HG02943 (cell line): Measurements from ENCODE around the gene GFI1.
"Not testable (repeated sequence)": the region's sequence is repeated elsewhere in the genome, so short reads cannot be mapped to it uniquely, and the experiment has no call there.

Experiments
- ATAC-seq: cut with Tn5 transposase; IDR thresholded peaks from one replicate; pipeline ENCODE4 v1.9.1; 2021; ENCODE audit warnings: mild to moderate bottlenecking, low read depth, moderate library complexity; ENCODE audit not compliant: unreplicated experiment

Gene GFI1

GRCh38 chr1:92486251-92487077 lies at the start of gene GFI1:
Gene GFI1 (minus strand): TSS chr1:92486925. CDS start chr1:92483487, 3,438 bp downstream.
- ATAC-seq: peak; percentile 17

- ATAC-seq: not testable (repeated sequence)
Measured at GRCh38 chr1:92532371-92532770, 45.6 kb upstream of the GFI1 start.

- ATAC-seq: not testable (repeated sequence)
Measured at GRCh38 chr1:92531939-92532338, 45.2 kb upstream of the GFI1 start.

GRCh38 chr1:92527670-92528069 lies 40.9 kb upstream of the GFI1 start:
- ATAC-seq: no peak

GRCh38 chr1:92524944-92525590 lies 38.3 kb upstream of the GFI1 start:
- not testable (repeated sequence) for ATAC-seq

GRCh38 chr1:92519043-92519442 lies 32.3 kb upstream of the GFI1 start:
- no peak for ATAC-seq

- ATAC-seq: no peak
Measured at GRCh38 chr1:92516574-92516973, 29.8 kb upstream of the GFI1 start.

- ATAC-seq: no peak
Measured at GRCh38 chr1:92515796-92516201, 29.1 kb upstream of the GFI1 start.

GRCh38 chr1:92511541-92511940 lies 24.8 kb upstream of the GFI1 start:
- peak; percentile 71 for ATAC-seq

GRCh38 chr1:92509619-92510018 lies 22.9 kb upstream of the GFI1 start:
- no peak for ATAC-seq

- ATAC-seq: no peak
Measured at GRCh38 chr1:92505015-92505692, 18.4 kb upstream of the GFI1 start.

GRCh38 chr1:92504291-92505014 lies 17.7 kb upstream of the GFI1 start:
- no peak for ATAC-seq

- no peak for ATAC-seq
Measured at GRCh38 chr1:92503926-92504285, 17.2 kb upstream of the GFI1 start.

GRCh38 chr1:92503043-92503925 lies 16.6 kb upstream of the GFI1 start:
- no peak for ATAC-seq

GRCh38 chr1:92502247-92502646 lies 15.5 kb upstream of the GFI1 start:
- peak; percentile 71 for ATAC-seq

- no peak for ATAC-seq
Measured at GRCh38 chr1:92500552-92500951, 13.8 kb upstream of the GFI1 start.

- ATAC-seq: no peak
Measured at GRCh38 chr1:92495392-92496063, 8.8 kb upstream of the GFI1 start.

- no peak for ATAC-seq
Measured at GRCh38 chr1:92494485-92495141, 7.9 kb upstream of the GFI1 start.

GRCh38 chr1:92493139-92493538 lies 6.4 kb upstream of the GFI1 start:
- no peak for ATAC-seq
